ENCODE measurements around the gene NCOA3.

GRCh38 chr20:47698142-47698541 lies 196.5 kb downstream of the NCOA3 start:
- no peak for TF ChIP-seq POLR2A (IDR thresholded peaks at IDR 0.05; ENCODE audit: borderline replicate concordance, extremely low read depth, insufficient read depth, insufficient read length)
- TF ChIP-seq JUND (IDR thresholded peaks at IDR 0.05): no peak
- no peak for TF ChIP-seq CTCF (IDR thresholded peaks at IDR 0.05 in 2 of 3, conservative IDR thresholded peaks at IDR 0.05 in 1 of 3; ENCODE audit: borderline replicate concordance in 1 of 3, insufficient read depth in 1 of 3, low read depth in 2 of 3, low read length in 2 of 3)
- no peak for TF ChIP-seq RAD21 (IDR thresholded peaks at IDR 0.05; ENCODE audit: low read depth)
- no peak for TF ChIP-seq POLR2AphosphoS5 (IDR thresholded peaks at IDR 0.05; ENCODE audit: low read depth, low read length)

All from HCT116 (cell line).